K562 (cell line): ENCODE measurements around the gene PTPN9. TPM values are rescaled to one million over a fixed set of nuclear protein-coding genes. Genes with fewer than 3 reads are reported as not detected.

Source experiments
- ATAC-seq: fragments of 200-7000 bp; cut with Tn5 transposase; 3 replicates; pipeline ENCODE4 v1.9.1; 2020; ENCODE audit warnings: moderate library complexity
- BruUV-seq: library from RNA; stranded (reverse); fragments of 400-500 nt; replicated peaks from 2 replicates; lab custom pipeline; 2021; lab: Mats Ljungman, UMichigan
- CTCF ChIA-PET: fragments of 300-600 bp; formaldehyde crosslinking; extraction: SDS; loops from one replicate; lab custom pipeline; 2021; ENCODE audit warnings: low intra/inter-chr PET ratio; lab: Yijun Ruan, JAX
- POLR2A ChIA-PET: fragments of 300-600, 350-650 bp; sonication (Branson Sonifier 250); formaldehyde crosslinking; extraction: SDS; loops from one replicate; lab custom pipeline; 2021; ENCODE audit warnings: antibody characterized with exemption, inconsistent platforms; lab: Yijun Ruan, JAX
- DNase-seq, 4 experiments: peaks; one replicate each; pipeline versions ENCODE4 v3.0.0 to v3.0.0-alpha.2; 2011 to 2018; ENCODE audit warnings: low spot score in 3 of 4, mixed read lengths in 3 of 4; ENCODE audit errors: extremely low read depth in 1 of 4
- FAIRE-seq: peaks from 2 replicates; lab custom pipeline; 2011; peaks lifted over from hg19 to GRCh38; lab: Jason Lieb, UNC
- H2AFZ ChIP-seq: 2 replicates; pipeline ENCODE4 v1.6.0; 2011; ENCODE audit warnings: low read depth, low read length, control low read depth, inconsistent platforms
- H3K27ac ChIP-seq: fragments of 200-600 bp; 3 replicates; pipeline ENCODE4 v1.8.0; 2011; ENCODE audit warnings: low read depth, mild to moderate bottlenecking, control low read depth, inconsistent platforms, low read length, moderate library complexity, mixed read lengths; ENCODE audit errors: extremely low read depth
- H3K27me3 ChIP-seq, 2 experiments: fragments of 300-600 bp in 1 of 2; 2 replicates in 1 of 2; 3 replicates in 1 of 2; pipeline versions ENCODE4 v1.6.0 to v1.8.0; 2011; ENCODE audit warnings: inconsistent platforms in 2 of 2, low read length in 2 of 2, mild to moderate bottlenecking in 1 of 2, mixed read lengths in 1 of 2, moderate library complexity in 1 of 2; ENCODE audit not compliant: control insufficient read depth in 2 of 2, insufficient read depth in 2 of 2
- H3K36me3 ChIP-seq: fragments of 300-600 bp; 3 replicates; pipeline ENCODE4 v1.8.0; 2011; ENCODE audit warnings: mild to moderate bottlenecking, low read length, inconsistent platforms; ENCODE audit not compliant: control insufficient read depth, insufficient read depth
- H3K4me1 ChIP-seq, 2 experiments: fragments of 200-600 bp in 1 of 2; replicated peaks in 1 of 2; 2 replicates in 1 of 2; 3 replicates in 1 of 2; pipeline versions ENCODE4 v1.5.1 to v1.8.0; 2011; ENCODE audit warnings: inconsistent platforms in 2 of 2, low read length in 2 of 2, mild to moderate bottlenecking in 1 of 2, mixed read lengths in 1 of 2, moderate library complexity in 1 of 2; ENCODE audit not compliant: control insufficient read depth in 2 of 2, insufficient read depth in 2 of 2
- H3K4me2 ChIP-seq: 2 replicates; pipeline ENCODE4 v1.6.1; 2011; ENCODE audit warnings: low read length, control low read depth, inconsistent platforms, mixed read lengths; ENCODE audit not compliant: insufficient read depth
- H3K4me3 ChIP-seq: fragments of 200-600 bp; sonication (generic), shearing (Covaris generic); 2 replicates; pipeline ENCODE4 v1.5.1; 2016; ENCODE audit warnings: control low read depth, inconsistent platforms
- H3K79me2 ChIP-seq: fragments of 200-600 bp; 3 replicates; pipeline ENCODE4 v1.8.0; 2011; ENCODE audit warnings: low read length, inconsistent platforms; ENCODE audit not compliant: control insufficient read depth, insufficient read depth
- H3K9ac ChIP-seq, 2 experiments: 2 replicates each; pipeline versions ENCODE4 v1.6.0 to v1.6.1; 2011; ENCODE audit warnings: low read depth in 2 of 2, low read length in 2 of 2, control low read depth in 1 of 2, inconsistent platforms in 1 of 2, mild to moderate bottlenecking in 1 of 2, mixed read lengths in 1 of 2; ENCODE audit not compliant: insufficient read depth in 1 of 2
- H3K9me1 ChIP-seq: one replicate; pipeline ENCODE4 v1.6.0; 2011; ENCODE audit warnings: inconsistent platforms, mild to moderate bottlenecking, low read length, moderate library complexity; ENCODE audit not compliant: control insufficient read depth, insufficient read depth
- H3K9me3 ChIP-seq: replicated peaks from 2 replicates; pipeline ENCODE4 v1.5.1; 2011; ENCODE audit warnings: low read depth, low read length, inconsistent platforms; ENCODE audit not compliant: control insufficient read depth, insufficient read depth
- H4K20me1 ChIP-seq: replicated peaks from 2 replicates; pipeline ENCODE4 v1.6.1; 2011; ENCODE audit warnings: low read length, inconsistent platforms, mixed read lengths; ENCODE audit not compliant: control insufficient read depth, insufficient read depth
- CREBBP ChIP-seq: IDR thresholded peaks from one replicate; pipeline ENCODE4 v1.6.1; 2012; ENCODE audit warnings: low read depth, mild to moderate bottlenecking, control low read depth, inconsistent platforms, low read length
- RAD21 ChIP-seq, 2 experiments: fragments of 250-450 bp in 1 of 2; fragments of 450-650 bp in 1 of 2; sonication (Bioruptor Pico) in 1 of 2; formaldehyde crosslinking in 1 of 2; IDR thresholded peaks in 1 of 2; conservative IDR thresholded peaks in 1 of 2; 2 replicates each; pipeline versions ENCODE4 v1.4.0 to v1.8.0; 2020 to 2022; ENCODE audit warnings: mild to moderate bottlenecking in 2 of 2, moderate library complexity in 1 of 2
- REST ChIP-seq, 2 experiments: fragments of 450-650 bp; formaldehyde crosslinking in 1 of 2; IDR thresholded peaks; 2 replicates each; pipeline versions ENCODE4 v1.4.0 to v1.6.1; 2014 to 2020; ENCODE audit warnings: mild to moderate bottlenecking in 2 of 2, borderline replicate concordance in 1 of 2, low read depth in 1 of 2
- RFX1 ChIP-seq: fragments of 450-650 bp; IDR thresholded peaks from 2 replicates; pipeline ENCODE4 v1.6.1; 2016; ENCODE audit warnings: mild to moderate bottlenecking, moderate library complexity
- WGBS: fragments of 100-300 bp; shearing (Covaris generic); methylation state at CpG from one replicate; pipeline ENCODE4 v1.1.6; 2016; ENCODE audit warnings: low coverage, mixed read lengths; ENCODE audit not compliant: insufficient coverage; ENCODE audit errors: missing lambda C conversion rate; 5-methylcytosine and 5-hydroxymethylcytosine counted together
- in situ Hi-C: fragments of 300-500 bp; cut with MboI; formaldehyde crosslinking; loops from 4 replicates; pipeline ENCODE4 v1.15.0; 2018; ENCODE audit warnings: inconsistent platforms, mixed read lengths
- intact Hi-C: fragments of 100-400 bp; cut with micrococcal nuclease; formaldehyde crosslinking; loops from 2 replicates; pipeline ENCODE4 v1.14.2; 2022
- polyA plus RNA-seq, 8 experiments: library from polyadenylated mRNA; depleted of rRNA in 4 of 8; stranded (reverse) in 5 of 8; unstranded in 3 of 8; fragments of >200 nt; fragmentation: Nextera tagmentation in 2 of 8; fragmentation: Illumina TruSeq in 1 of 8; extraction: Ambion mirVana in 2 of 8; extraction: Trizol in 1 of 8; gene quantifications; 2 replicates each; pipeline versions ENCODE4 v1.2.1 to v1.2.3, GENCODE V29; 2011 to 2014; ENCODE audit warnings: inconsistent platforms in 1 of 8, missing spikeins in 1 of 8
- total RNA-seq, 7 experiments: library from RNA; depleted of rRNA in 6 of 7; stranded (reverse); fragments of >200 nt in 6 of 7; fragmentation: Illumina TruSeq in 2 of 7; extraction: Trizol in 2 of 7; gene quantifications; 2 replicates each; pipeline versions ENCODE4 v1.2.1 to v1.2.3, GENCODE V29; 2011 to 2021; ENCODE audit warnings: low replicate concordance in 1 of 7

The PTPN9 gene
- total and polyA plus RNA-seq, 9 of the 15 experiments (the other 6 are each of a cell fraction or from before 2014, with no cell fraction given), result 5.0 to 24.0 (median 14.2) TPM

GRCh38 chr15:75533945-75534344 lies 45.2 kb downstream of the PTPN9 start:
- Histone ChIP-seq H3K79me2 (0 out of 3 replicates have a peak, but pooled peaks cover 7% of the 10 kb centered on the region), H3K27ac (no peak overlapping the region), H3K9me1 (no peaks in the 10 kb centered on the region), H3K4me2 (no peak overlapping the region), H2AFZ (no peak overlapping the region), H3K36me3 (peaks cover 2% of the 10 kb centered on the region; the same call in 1 of the 3 replicates), H3K9ac (no peak overlapping the region), H3K27me3 (no peaks in the 10 kb centered on the region), H3K4me3 (no peak overlapping the region), H3K4me1 (no peaks in the 10 kb centered on the region; a peak in 1 of 5 replicates), H3K9me3 (no peaks in the 10 kb centered on the region), H4K20me1 (0 out of 2 replicates have a peak, but pooled peaks cover 4% of the 10 kb centered on the region)
- TF ChIP-seq CREBBP, result no peak
- TF ChIP-seq RFX1, result peak; percentile 37
- ChIA-PET POLR2A (no interaction called here), CTCF (no interaction called here)
- FAIRE-seq (no peak), DNase-seq (no peak), ATAC-seq (no peak)
- intact Hi-C loops (no loop called here), in situ Hi-C loops (no loop called here)
- no TSS peak for BruUV-seq
- 31% methylated on average over 1 of the region's 1 CpG for WGBS

DNA sequence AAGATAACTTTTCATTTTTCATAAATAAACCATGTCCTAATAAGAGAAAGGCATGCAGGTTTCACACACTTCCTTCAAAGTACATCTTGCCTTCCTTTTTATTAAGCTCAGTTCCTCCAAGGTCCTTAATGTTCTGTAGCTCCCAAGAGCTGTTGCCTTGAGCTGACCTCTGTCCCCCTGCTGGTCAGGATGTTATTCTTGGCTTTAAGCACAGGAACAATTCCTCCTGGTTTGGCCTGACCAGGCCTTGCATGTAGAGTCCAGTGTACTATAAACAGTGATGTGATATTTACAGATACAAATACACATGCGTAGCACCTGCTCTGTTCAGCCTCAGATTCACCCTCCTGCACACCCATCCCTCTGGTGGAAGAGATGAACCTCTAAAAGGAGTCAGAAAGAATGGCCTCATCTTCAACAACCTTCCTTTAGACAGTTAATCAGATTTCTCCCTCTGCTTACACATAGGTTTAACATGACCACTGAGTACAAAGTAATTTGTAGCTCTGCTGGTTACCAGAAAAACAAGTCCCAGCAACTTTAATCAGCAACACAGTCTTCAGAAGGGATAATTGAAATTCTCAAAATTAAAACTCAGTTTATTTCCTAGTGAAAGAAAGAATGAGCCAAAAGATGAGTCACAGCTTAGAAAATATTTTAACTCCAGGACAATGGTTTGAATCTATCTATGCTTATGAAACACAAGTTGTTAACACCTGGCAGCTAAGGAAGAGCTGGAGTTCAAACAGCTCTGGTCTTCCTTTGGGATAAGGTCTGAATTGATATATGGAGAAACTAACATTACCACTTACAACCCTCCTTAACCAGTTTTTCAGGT lies 46.5 kb downstream of the PTPN9 start:
- H3K4me3 ChIP-seq, result no peak overlapping the region
- TF ChIP-seq REST (IDR thresholded peaks at IDR 0.05; ENCODE audit: borderline replicate concordance), result peak; percentile 32; the same call in 1 of the 2 replicates
- no peak for TF ChIP-seq REST (CRISPR knock-in tag; IDR thresholded peaks at IDR 0.05; ENCODE audit: low read depth)
- TF ChIP-seq RAD21 (CRISPR knock-in tag; conservative IDR thresholded peaks at IDR 0.05 in 1 of 2, IDR thresholded peaks at IDR 0.05 in 1 of 2), result peak in 1 of 2 experiments; percentile 45; a peak in 2 of 4 replicates

More for the DNA sequence above, 46.5 kb downstream of the PTPN9 start:
- Histone ChIP-seq H3K27me3 (no peaks in the 10 kb centered on the region), H3K36me3 (peaks cover 2% of the 10 kb centered on the region; the same call in 1 of the 3 replicates), H3K9ac (peak overlapping the region in 1 of 2 experiments; percentile 50; a peak in 1 of 4 replicates), H4K20me1 (0 out of 2 replicates have a peak, but pooled peaks cover 4% of the 10 kb centered on the region), H3K79me2 (peaks cover 7% of the 10 kb centered on the region; the same call in 1 of the 3 replicates), H3K4me1 (no peaks in the 10 kb centered on the region; a peak in 1 of 5 replicates), H3K9me3 (no peaks in the 10 kb centered on the region), H2AFZ (no peak overlapping the region), H3K9me1 (no peaks in the 10 kb centered on the region), H3K27ac (peak overlapping the region; percentile 1; the same call in 1 of the 3 replicates), H3K4me2 (no peak overlapping the region)
- ChIA-PET CTCF (no interaction called here), POLR2A (interaction anchor here (0.7 to 1.6 kb wide), 5 partner anchors 10 to 108 kb away, joined by 3 to 8 read pairs (median 4); partner anchors contain the start of gene IMP3)
- no TSS peak for BruUV-seq
- intact Hi-C loops, result no loop called here
- FAIRE-seq, result peak; percentile 82
- peak in 3 of 4 experiments; percentile 33 to 76 (median 47) for DNase-seq
- 64% methylated on average over 1 of the region's 1 CpG for WGBS
- in situ Hi-C loops, result no loop called here
- ATAC-seq, result peak; percentile 96
